Aorta (tissue), 5 donors: ENCODE data around the gene CAPN9. TPM values are rescaled to one million over a fixed set of nuclear protein-coding genes. Genes with fewer than 3 reads are reported as not detected.
"Not testable (repeated sequence)": the region's sequence is repeated elsewhere in the genome, so short reads cannot be mapped to it uniquely, and the experiment has no call there.

Experiments used
- ATAC-seq: fragments of 200-7000 bp; cut with Tn5 transposase; one replicate; pipeline ENCODE4 v1.9.1; 2022; ENCODE audit warnings: moderate library complexity; ENCODE audit not compliant: low FRiP score
- DNase-seq, 2 donors: peaks; one replicate each; pipeline ENCODE4 v3.0.0-alpha.2; 2020
- H3K27ac ChIP-seq, 2 donors: one replicate each; pipeline ENCODE4 v1.5.1; 2013; ENCODE audit warnings: low read length in 2 of 2, mild to moderate bottlenecking in 2 of 2, moderate library complexity in 2 of 2, control low read depth in 1 of 2, inconsistent platforms in 1 of 2, low read depth in 1 of 2
- H3K27me3 ChIP-seq, 2 donors: one replicate each; pipeline ENCODE4 v1.6.1; 2013; ENCODE audit warnings: control low read depth in 1 of 2, low read length in 1 of 2, mild to moderate bottlenecking in 1 of 2, moderate library complexity in 1 of 2; ENCODE audit not compliant: insufficient read depth in 2 of 2, control insufficient read depth in 1 of 2
- H3K36me3 ChIP-seq, 2 donors: one replicate each; pipeline ENCODE4 v1.6.1; 2013; ENCODE audit warnings: control low read depth in 1 of 2, low read length in 1 of 2, mild to moderate bottlenecking in 1 of 2; ENCODE audit not compliant: insufficient read depth in 2 of 2, control insufficient read depth in 1 of 2
- H3K4me1 ChIP-seq, 2 donors: one replicate each; pipeline ENCODE4 v1.6.1; 2013; ENCODE audit warnings: low read length in 2 of 2, control low read depth in 1 of 2, mild to moderate bottlenecking in 1 of 2, moderate library complexity in 1 of 2; ENCODE audit not compliant: insufficient read depth in 2 of 2, control insufficient read depth in 1 of 2
- H3K4me3 ChIP-seq, 2 donors: one replicate each; pipeline ENCODE4 v1.5.1; 2013; ENCODE audit warnings: low read length in 2 of 2, control low read depth in 1 of 2, mild to moderate bottlenecking in 1 of 2
- H3K9me3 ChIP-seq: one replicate; pipeline ENCODE4 v1.6.1; 2013; ENCODE audit warnings: mild to moderate bottlenecking, low read length; ENCODE audit not compliant: control insufficient read depth
- WGBS, 2 donors: extraction: QIAGEN DNeasy Blood & Tissue Kit; methylation state at CpG; one replicate each; pipeline ENCODE4 v1.1.7; 2013; 5-methylcytosine and 5-hydroxymethylcytosine counted together
- intact Hi-C, 2 donors: fragments of 100-400 bp; cut with DNase I; formaldehyde crosslinking; loops; one replicate each; pipeline versions ENCODE4 v1.14.2 to v1.15.0; 2022
- polyA plus RNA-seq, 2 donors: library from polyadenylated mRNA; stranded (reverse); fragments of 200-250 nt; gene quantifications; one replicate each; pipeline ENCODE4 v1.2.3, GENCODE V29; 2013
- total RNA-seq, 2 donors: library from RNA; stranded (reverse); fragmentation: NEBNext Ultra II Directional; extraction: Animal tissue kit (Norgen Biotek cat#: 25700); gene quantifications; one replicate each; pipeline ENCODE4 v1.2.1, GENCODE V29; 2021
- donor health status: healthy with polysubstance abuse.
- donor health status: Bipolar disorder and iron deficiency.
- donor health status: DM: no; HTN: no; CAD: no.
- donor health status: DM: no; HTN: no; CAD: no.
- donor health status: DM: yes; HTN: yes; CAD: no.

The CAPN9 gene
- total and polyA plus RNA-seq, 4 donors: 0.46 to 6.0 TPM; not detected in 2

DNA sequence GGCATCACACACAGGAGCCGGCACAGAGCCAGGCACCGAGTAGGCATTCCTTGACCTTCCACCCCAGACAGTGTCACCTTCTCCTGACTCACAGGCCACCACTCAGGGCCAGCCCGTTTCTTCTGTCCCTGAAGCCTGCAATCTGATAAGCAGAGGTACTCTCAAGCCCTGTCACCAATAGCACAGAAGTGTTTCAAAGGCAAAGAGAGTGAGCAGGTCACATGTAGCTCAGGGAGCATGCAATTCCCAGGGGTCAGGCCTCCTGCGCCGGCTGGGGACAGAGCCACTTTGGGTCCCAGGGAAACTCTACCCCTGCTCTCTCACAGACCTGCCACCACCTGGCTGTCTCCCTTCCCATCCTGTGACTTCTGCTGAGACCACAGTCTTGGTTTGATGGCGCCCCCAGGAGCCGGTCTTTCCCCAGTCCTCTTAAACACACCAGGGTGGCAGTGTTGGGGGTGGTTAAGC is 13.2 kb downstream of the CAPN9 start:
- WGBS, 2 donors: 76 to 84% methylated on average over 7 of the region's 7 CpGs
- no peak for ATAC-seq

GRCh38 chr1:230761443-230762167 is 14.4 kb downstream of the CAPN9 start:
- 87 to 90% methylated on average over 8 of the region's 8 CpGs for WGBS, 2 donors
- DNase-seq: no peak
- Histone ChIP-seq H3K27me3 (no peaks in the 10 kb centered on the region), H3K4me3 (no peak overlapping the region), H3K27ac (no peak overlapping the region), H3K9me3 (no peaks in the 10 kb centered on the region), H3K4me1 (no peaks in the 10 kb centered on the region), H3K36me3 (no peaks in the 10 kb centered on the region)
- ATAC-seq: no peak
- intact Hi-C loops: no loop called here

More for the DNA sequence above, 13.2 kb downstream of the CAPN9 start:
- H3K4me1 ChIP-seq: no peaks in the 10 kb centered on the region
- H3K36me3 ChIP-seq: no peaks in the 10 kb centered on the region
- no peaks in the 10 kb centered on the region for H3K9me3 ChIP-seq
- no peaks in the 10 kb centered on the region for H3K27me3 ChIP-seq
- H3K27ac ChIP-seq: no peak overlapping the region
- no peak for DNase-seq
- intact Hi-C loops: no loop called here
- no peak overlapping the region for H3K4me3 ChIP-seq

DNA sequence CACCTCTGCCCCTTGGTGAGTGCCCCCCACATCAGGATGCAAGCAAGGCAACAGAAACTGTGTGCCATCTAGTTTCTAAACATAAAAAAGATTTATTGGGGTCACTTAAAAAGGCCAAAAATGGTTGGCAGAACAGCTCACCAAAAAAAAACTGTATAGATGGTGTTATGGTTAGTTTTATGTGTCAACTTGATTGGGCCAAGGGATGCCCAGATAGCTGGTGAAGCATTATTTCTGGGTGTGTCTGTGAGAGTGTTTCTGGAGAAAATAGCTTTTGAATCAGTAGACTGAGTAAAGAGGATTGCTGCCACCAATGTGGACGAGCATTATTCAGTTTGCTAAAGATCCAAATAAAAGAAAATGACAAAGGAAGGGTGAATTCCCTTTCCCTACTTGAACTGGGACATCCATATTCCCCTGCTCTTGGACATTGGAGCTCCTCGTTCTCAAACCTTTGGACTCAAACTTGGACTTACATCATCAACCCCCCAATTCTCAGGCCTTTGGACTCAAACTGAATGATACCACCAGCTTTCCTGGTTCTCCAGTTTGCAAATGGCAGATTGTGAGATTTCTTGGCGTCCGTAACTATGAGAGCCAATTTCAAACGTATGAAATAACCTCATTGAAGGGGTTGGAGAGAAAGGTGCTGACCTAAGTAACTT is 16.9 kb downstream of the CAPN9 start:
- DNase-seq: no peak
- Histone ChIP-seq H3K27me3 (no peaks in the 10 kb centered on the region), H3K36me3 (no peaks in the 10 kb centered on the region), H3K4me3 (no peak overlapping the region), H3K27ac (no peak overlapping the region), H3K9me3 (no peaks in the 10 kb centered on the region), H3K4me1 (no peaks in the 10 kb centered on the region)
- intact Hi-C loops: no loop called here
- WGBS, 2 donors: 93 to 96% methylated on average over 5 of the region's 5 CpGs
- ATAC-seq: no peak

- Histone ChIP-seq H3K27me3 (no peaks in the 10 kb centered on the region), H3K36me3 (no peaks in the 10 kb centered on the region), H3K27ac (no peak overlapping the region), H3K4me1 (no peaks in the 10 kb centered on the region), H3K9me3 (no peaks in the 10 kb centered on the region), H3K4me3 (no peak overlapping the region)
- DNase-seq (no peak), ATAC-seq (no peak)
- WGBS, 2 donors: 93 to 97% methylated on average over 3 of the region's 3 CpGs
- intact Hi-C loops: no loop called here
Measured at GRCh38 chr1:230766318-230766717, 19.1 kb downstream of the CAPN9 start.

DNA sequence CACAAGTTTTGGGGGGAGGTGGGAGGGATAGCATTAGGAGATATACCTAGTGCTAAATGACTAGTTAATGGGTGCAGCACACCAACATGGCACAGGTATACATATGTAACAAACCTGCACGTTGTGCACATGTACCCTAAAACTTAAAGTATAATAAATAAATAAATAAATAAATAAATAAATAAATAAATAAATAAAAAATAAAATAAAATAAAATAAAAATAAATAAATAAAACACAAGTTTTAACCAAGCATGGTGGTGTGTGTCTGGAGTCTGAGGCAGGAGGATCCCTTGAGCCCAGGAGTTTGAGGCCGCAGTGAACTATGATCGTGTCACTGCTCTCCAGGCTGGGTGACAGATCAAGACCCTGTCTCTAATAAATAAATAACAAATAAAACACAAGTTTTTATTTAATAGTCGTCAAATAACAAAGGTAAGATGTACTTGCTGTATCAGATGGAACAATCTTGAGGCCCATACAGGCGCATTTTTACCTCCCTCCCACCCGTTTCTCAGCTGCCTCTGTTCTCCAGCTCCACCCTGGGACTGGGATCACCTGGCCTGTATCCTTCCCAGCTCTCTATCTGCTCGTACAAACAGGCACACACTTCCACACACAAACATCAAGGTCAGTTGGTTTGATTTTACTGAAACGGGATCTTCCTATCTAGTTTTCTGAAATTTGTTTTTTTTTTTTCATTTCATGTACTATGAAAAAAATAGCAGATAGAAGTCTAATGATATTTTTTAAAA is 20.8 kb downstream of the CAPN9 start:
- H3K9me3 ChIP-seq, H3K27me3 ChIP-seq, intact Hi-C loops, H3K4me1 ChIP-seq, ATAC-seq, H3K36me3 ChIP-seq, H3K4me3 ChIP-seq, H3K27ac ChIP-seq, DNase-seq: not testable (repeated sequence)
- 84 to 89% methylated on average over 8 of the region's 8 CpGs for WGBS, 2 donors

DNA sequence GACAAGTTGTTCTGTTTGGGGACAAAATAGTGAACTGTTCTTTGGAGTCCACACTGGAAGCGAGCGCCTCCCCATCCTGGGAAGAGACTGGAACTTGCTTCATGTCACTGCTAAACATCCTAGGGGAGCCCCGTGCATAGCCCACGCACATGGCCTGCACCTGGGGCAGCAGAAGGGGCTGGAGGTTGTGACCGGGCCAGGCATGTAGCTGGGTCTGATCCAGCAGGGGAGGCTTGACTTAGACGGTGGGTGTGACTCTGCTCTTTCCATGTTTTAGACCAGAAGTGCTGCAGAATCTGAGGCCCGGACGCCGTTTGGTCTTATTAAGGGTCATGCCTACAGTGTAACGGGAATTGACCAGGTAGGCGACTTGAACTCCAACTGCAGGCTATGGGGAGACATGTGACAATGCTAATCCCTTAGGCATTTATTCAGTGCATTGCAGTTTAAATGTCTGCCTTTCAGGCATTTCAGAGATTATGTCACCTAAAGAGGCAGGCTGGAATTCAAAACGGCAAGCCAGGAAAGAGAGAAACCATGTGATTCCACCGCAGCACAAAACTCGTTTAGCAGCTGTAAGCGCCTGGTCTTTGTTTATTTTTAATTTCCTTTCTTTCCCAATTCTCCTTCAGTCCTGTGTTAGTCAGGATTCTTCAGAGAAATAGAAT is 21.8 kb downstream of the CAPN9 start:
- H3K27me3 ChIP-seq: no peaks in the 10 kb centered on the region
- WGBS, 2 donors: 41 to 44% methylated on average over 15 of the region's 15 CpGs
- no peak for ATAC-seq
- no peaks in the 10 kb centered on the region for H3K9me3 ChIP-seq
- intact Hi-C loops: no loop called here
- DNase-seq: no peak
- H3K36me3 ChIP-seq: no peaks in the 10 kb centered on the region
- H3K27ac ChIP-seq: no peak overlapping the region
- no peaks in the 10 kb centered on the region for H3K4me1 ChIP-seq
- no peak overlapping the region for H3K4me3 ChIP-seq

- Histone ChIP-seq H3K9me3 (no peaks in the 10 kb centered on the region), H3K4me1 (no peaks in the 10 kb centered on the region), H3K36me3 (no peaks in the 10 kb centered on the region), H3K27ac (no peak overlapping the region), H3K27me3 (no peaks in the 10 kb centered on the region), H3K4me3 (no peak overlapping the region)
- WGBS, 2 donors: 94 to 96% methylated on average over 1 of the region's 1 CpG
- ATAC-seq (no peak), DNase-seq (no peak)
- intact Hi-C loops: loop anchor here in 1 of 2 donors (10.0 kb wide), 1 partner anchor 106 kb away; no protein-coding TSS in a partner anchor
Measured at GRCh38 chr1:230770317-230770716, 23.1 kb downstream of the CAPN9 start.

- intact Hi-C loops: loop anchor here (2.0 to 10.0 kb wide), 2 partner anchors 107 to 129 kb away; partner anchors contain the start of gene COG2 (in 1 of the 2)
- H3K36me3 ChIP-seq: no peaks in the 10 kb centered on the region
- DNase-seq (no peak), ATAC-seq (no peak)
- no peak overlapping the region for H3K27ac ChIP-seq
- no peaks in the 10 kb centered on the region for H3K9me3 ChIP-seq
- H3K4me1 ChIP-seq: no peaks in the 10 kb centered on the region
- WGBS, 2 donors: 94% methylated on average over 13 of the region's 13 CpGs
- no peak overlapping the region for H3K4me3 ChIP-seq
- H3K27me3 ChIP-seq: no peaks in the 10 kb centered on the region
Measured at GRCh38 chr1:230771773-230772354, 24.7 kb downstream of the CAPN9 start.
